HEK293 (cell line): Measurements from ENCODE around the gene AGTPBP1.
A peak's percentile ranks its signal among the peaks of the same experiment; 100 is the strongest.

Experiments used
- CTCF ChIA-PET: fragments of 350-600 bp; formaldehyde crosslinking; extraction: SDS; loops from one replicate; lab custom pipeline; 2021; ENCODE audit warnings: antibody characterized with exemption; lab: Yijun Ruan, JAX
- POLR2A ChIA-PET: fragments of 300-600 bp; formaldehyde crosslinking; extraction: SDS; loops from one replicate; lab custom pipeline; 2020; ENCODE audit warnings: antibody characterized with exemption, inconsistent platforms; lab: Yijun Ruan, JAX
- H3K27ac ChIP-seq: fragments of 200-500 bp; sonication (Bioruptor generic); 2 replicates; pipeline ENCODE4 v1.5.1; 2014; ENCODE audit warnings: low read depth, low read length, control low read depth, inconsistent platforms; ENCODE audit errors: extremely low read depth
- H3K36me3 ChIP-seq, 2 experiments: fragments of 200-500 bp in 1 of 2; sonication (Bioruptor generic) in 1 of 2; 1 replicate in 1 of 2; 2 replicates in 1 of 2; pipeline ENCODE4 v1.5.1; 2014 to 2017; ENCODE audit warnings: inconsistent platforms in 2 of 2, low read length in 2 of 2; ENCODE audit not compliant: control insufficient read depth in 2 of 2, insufficient read depth in 1 of 2
- H3K4me1 ChIP-seq: fragments of 200-500 bp; sonication (Bioruptor generic); 2 replicates; pipeline ENCODE4 v1.5.1; 2014; ENCODE audit warnings: mild to moderate bottlenecking, low read length, inconsistent platforms; ENCODE audit not compliant: control insufficient read depth, insufficient read depth
- H3K4me3 ChIP-seq: 2 replicates; pipeline ENCODE4 v1.5.1; 2011; ENCODE audit warnings: low read depth, mild to moderate bottlenecking, control low read depth, low read length, moderate library complexity
- H3K9me3 ChIP-seq: fragments of 200-500 bp; sonication (Bioruptor generic); 2 replicates; pipeline ENCODE4 v1.5.1; 2014; ENCODE audit warnings: low read depth, low read length, inconsistent platforms; ENCODE audit not compliant: control insufficient read depth, insufficient read depth
- FEZF1 ChIP-seq: fragments of 450-650 bp; formaldehyde crosslinking; IDR thresholded peaks from 2 replicates; pipeline ENCODE4 v1.5.1; 2016; ENCODE audit warnings: missing biosample characterization, missing genetic modification characterization
- GLI2 ChIP-seq: fragments of 450-650 bp; formaldehyde crosslinking; IDR thresholded peaks from 2 replicates; pipeline ENCODE4; 2017; ENCODE audit warnings: missing biosample characterization, missing genetic modification characterization, low read depth, borderline replicate concordance
- HOXC10 ChIP-seq: sonication (generic); formaldehyde crosslinking; IDR thresholded peaks from 2 replicates; pipeline ENCODE4 v1.8.1; 2023; ENCODE audit warnings: mild to moderate bottlenecking, missing genetic modification reagents
- MEIS1 ChIP-seq: sonication (generic); formaldehyde crosslinking; IDR thresholded peaks from 2 replicates; pipeline ENCODE4 v1.8.1; 2022; ENCODE audit warnings: missing genetic modification reagents, mild to moderate bottlenecking, borderline replicate concordance
- MYNN ChIP-seq: fragments of 450-650 bp; formaldehyde crosslinking; IDR thresholded peaks from 2 replicates; pipeline ENCODE4 v1.5.1; 2016; ENCODE audit warnings: missing biosample characterization, missing genetic modification characterization, borderline replicate concordance
- OSR2 ChIP-seq: fragments of 450-650 bp; formaldehyde crosslinking; IDR thresholded peaks from 2 replicates; pipeline ENCODE4 v1.5.1; 2016; ENCODE audit warnings: missing biosample characterization, missing genetic modification characterization
- SCRT2 ChIP-seq: fragments of 450-650 bp; formaldehyde crosslinking; IDR thresholded peaks from 2 replicates; pipeline ENCODE4 v1.5.1; 2016; ENCODE audit warnings: missing biosample characterization, missing genetic modification characterization
- TCF7L2 ChIP-seq: IDR thresholded peaks from 2 replicates; pipeline ENCODE4 v1.6.1; 2011; ENCODE audit warnings: low read depth, mild to moderate bottlenecking, inconsistent platforms, low read length, moderate library complexity, borderline replicate concordance
- WT1 ChIP-seq: fragments of 450-650 bp; formaldehyde crosslinking; IDR thresholded peaks from 2 replicates; pipeline ENCODE4 v1.5.1; 2016; ENCODE audit warnings: missing biosample characterization, missing genetic modification characterization
- ZBTB1 ChIP-seq: fragments of 450-650 bp; formaldehyde crosslinking; IDR thresholded peaks from 2 replicates; pipeline ENCODE4 v1.5.1; 2016; ENCODE audit warnings: missing biosample characterization, missing genetic modification characterization
- ZBTB21 ChIP-seq: fragments of 450-650 bp; formaldehyde crosslinking; IDR thresholded peaks from 2 replicates; pipeline ENCODE4 v1.5.1; 2017; ENCODE audit warnings: missing biosample characterization, missing genetic modification characterization
- ZBTB48 ChIP-seq: fragments of 450-650 bp; formaldehyde crosslinking; IDR thresholded peaks from 2 replicates; pipeline ENCODE4 v1.5.1; 2016; ENCODE audit warnings: missing biosample characterization, missing genetic modification characterization
- ZEB2 ChIP-seq: fragments of 450-650 bp; formaldehyde crosslinking; IDR thresholded peaks from 2 replicates; pipeline ENCODE4 v1.5.1; 2016; ENCODE audit warnings: missing biosample characterization, missing genetic modification characterization
- ZNF19 ChIP-seq: fragments of 450-650 bp; formaldehyde crosslinking; IDR thresholded peaks from 2 replicates; pipeline ENCODE4; 2016; ENCODE audit warnings: missing biosample characterization, missing genetic modification characterization, low read depth
- ZNF274 ChIP-seq, 2 experiments: fragments of 200-500 bp in 1 of 2; fragments of 450-650 bp in 1 of 2; sonication (Bioruptor generic) in 1 of 2; formaldehyde crosslinking in 1 of 2; IDR thresholded peaks; 2 replicates each; pipeline versions ENCODE4 v1.5.1 to v1.6.1; 2014 to 2016; ENCODE audit warnings: borderline replicate concordance in 1 of 2, inconsistent platforms in 1 of 2, low read length in 1 of 2, missing biosample characterization in 1 of 2, missing genetic modification characterization in 1 of 2
- ZNF426 ChIP-seq: fragments of 450-650 bp; formaldehyde crosslinking; IDR thresholded peaks from 2 replicates; pipeline ENCODE4 v1.5.1; 2017; ENCODE audit warnings: missing biosample characterization, missing genetic modification characterization, mild to moderate bottlenecking, inconsistent platforms, moderate library complexity
- ZNF473 ChIP-seq: fragments of 450-650 bp; formaldehyde crosslinking; IDR thresholded peaks from 2 replicates; pipeline ENCODE4 v1.5.1; 2017; ENCODE audit warnings: missing biosample characterization, missing genetic modification characterization
- ZNF629 ChIP-seq: fragments of 450-650 bp; formaldehyde crosslinking; IDR thresholded peaks from 2 replicates; pipeline ENCODE4 v1.5.1; 2017; ENCODE audit warnings: missing biosample characterization, missing genetic modification characterization
- ZNF660 ChIP-seq: fragments of 450-650 bp; IDR thresholded peaks from 2 replicates; pipeline ENCODE4 v1.5.1; 2018; ENCODE audit warnings: missing biosample characterization, mild to moderate bottlenecking, missing genetic modification characterization
- ZNF664 ChIP-seq: fragments of 450-650 bp; formaldehyde crosslinking; IDR thresholded peaks from 2 replicates; pipeline ENCODE4 v1.5.1; 2016; ENCODE audit warnings: missing biosample characterization, missing genetic modification characterization
- ZNF843 ChIP-seq: fragments of 450-650 bp; formaldehyde crosslinking; IDR thresholded peaks from 2 replicates; pipeline ENCODE4 v1.5.1; 2016; ENCODE audit warnings: missing biosample characterization, missing genetic modification characterization
- ZSCAN30 ChIP-seq: fragments of 450-650 bp; IDR thresholded peaks from 2 replicates; pipeline ENCODE4 v1.5.1; 2018; ENCODE audit warnings: missing biosample characterization, mild to moderate bottlenecking, missing genetic modification characterization, moderate library complexity
- TF ChIP-seq, protein P1 (sequence below): fragments of 450-650 bp; formaldehyde crosslinking; IDR thresholded peaks from 2 replicates; pipeline ENCODE4 v1.5.1; 2016; ENCODE audit warnings: missing biosample characterization, missing genetic modification characterization
- TF ChIP-seq, protein P2 (sequence below): fragments of 450-650 bp; formaldehyde crosslinking; IDR thresholded peaks from 2 replicates; pipeline ENCODE4 v1.5.1; 2017; ENCODE audit warnings: missing biosample characterization, missing genetic modification characterization
- TF ChIP-seq, protein P3 (sequence below): fragments of 450-650 bp; formaldehyde crosslinking; IDR thresholded peaks from 2 replicates; pipeline ENCODE4 v1.5.1; 2016; ENCODE audit warnings: missing biosample characterization, missing genetic modification characterization
- TF ChIP-seq, protein P4 (sequence below): fragments of 450-650 bp; formaldehyde crosslinking; IDR thresholded peaks from 2 replicates; pipeline ENCODE4 v1.5.1; 2016; ENCODE audit warnings: missing biosample characterization, missing genetic modification characterization
- TF ChIP-seq, protein P5 (sequence below): fragments of 450-650 bp; formaldehyde crosslinking; IDR thresholded peaks from 2 replicates; pipeline ENCODE4 v1.5.1; 2016; ENCODE audit warnings: missing biosample characterization, missing genetic modification characterization

The AGTPBP1 gene

DNA sequence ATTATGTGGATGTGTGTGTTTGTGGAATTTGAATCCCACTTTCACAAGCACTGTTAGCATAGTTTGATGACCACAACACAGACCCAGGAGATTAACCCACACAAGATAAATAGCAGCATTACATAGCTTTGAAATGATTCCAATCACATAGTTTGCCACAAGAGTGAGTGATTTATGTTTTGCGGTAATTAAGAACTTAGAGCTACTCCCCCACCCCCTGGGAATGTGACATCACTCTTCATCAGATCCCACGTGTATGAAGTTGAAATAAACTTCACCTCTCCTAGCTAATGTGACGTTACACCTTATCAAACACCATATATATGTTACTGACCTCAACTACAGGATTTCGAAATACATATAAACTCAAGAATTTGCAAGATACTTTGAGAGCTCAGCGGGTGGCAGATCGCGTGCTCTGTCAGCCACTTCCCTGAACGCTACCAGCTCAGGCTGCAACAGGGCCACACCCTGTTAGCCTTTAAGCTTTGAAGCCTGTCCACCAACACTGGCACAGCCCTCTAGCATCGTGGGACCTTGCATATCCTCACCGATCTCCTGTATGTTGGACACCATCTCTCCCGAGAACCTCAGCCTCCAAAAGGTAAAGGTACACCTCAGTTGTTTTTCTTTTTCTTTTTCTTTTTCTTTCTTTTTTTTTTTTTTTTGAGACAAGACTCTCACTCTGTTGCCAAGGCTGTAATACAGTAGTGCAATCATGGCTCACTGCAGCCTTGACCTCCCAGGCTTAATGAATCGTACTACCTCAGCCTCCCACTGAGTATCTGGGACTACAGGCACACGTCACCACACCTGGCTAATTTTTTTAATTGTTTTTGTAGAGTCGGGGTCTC is 1.7 kb upstream of the AGTPBP1 start (continued):
- TF ChIP-seq SCRT2 (tag by site-specific recombination) = peak; percentile 93
- no peak for TF ChIP-seq ZNF426 (tag by site-specific recombination)
- peak; percentile 92 for TF ChIP-seq MEIS1 (CRISPR knock-in tag)
- TF ChIP-seq ZNF274 (IDR thresholded peaks at IDR 0.05; ENCODE audit: low read length) = no peak
- no peak for TF ChIP-seq ZNF274 (tag by site-specific recombination; IDR thresholded peaks at IDR 0.05; ENCODE audit: borderline replicate concordance)
- TF ChIP-seq, all 188 proteins: peak for 106

DNA sequence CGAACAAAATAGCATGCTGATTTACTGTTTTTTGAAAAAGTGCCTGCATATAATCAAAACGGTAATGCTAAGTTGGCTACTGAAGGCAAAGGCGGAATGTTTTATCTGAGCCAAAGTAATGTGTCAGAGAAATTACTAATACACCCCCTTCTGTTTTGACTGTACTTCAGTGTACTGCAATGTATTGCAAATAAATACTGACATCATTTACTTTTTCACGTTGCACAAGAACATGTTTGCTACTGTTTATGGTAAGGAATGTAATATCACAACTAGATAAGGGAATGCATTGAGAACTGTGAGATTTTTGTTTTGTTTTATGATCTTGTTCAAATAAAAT is 813 bp upstream of the AGTPBP1 start:
- ChIA-PET CTCF (interaction anchor here (0.7 kb wide), 1 partner anchor 44 kb away, joined by 3 read pairs; no protein-coding TSS in a partner anchor), POLR2A (interaction anchor here (0.6 to 1.6 kb wide), 4 partner anchors 12 to 1576 kb away, joined by 3 to 7 read pairs (median 4); no protein-coding TSS in a partner anchor)
- Histone ChIP-seq H3K9me3 (no peaks in the 10 kb centered on the region), H3K36me3 (no peaks in the 10 kb centered on the region), H3K4me1 (no peaks in the 10 kb centered on the region; the same call in 1 of the 2 replicates), H3K4me3 (peak overlapping the region; percentile 93), H3K27ac (peak overlapping the region; percentile 91)
- TF ChIP-seq, protein P1, sequence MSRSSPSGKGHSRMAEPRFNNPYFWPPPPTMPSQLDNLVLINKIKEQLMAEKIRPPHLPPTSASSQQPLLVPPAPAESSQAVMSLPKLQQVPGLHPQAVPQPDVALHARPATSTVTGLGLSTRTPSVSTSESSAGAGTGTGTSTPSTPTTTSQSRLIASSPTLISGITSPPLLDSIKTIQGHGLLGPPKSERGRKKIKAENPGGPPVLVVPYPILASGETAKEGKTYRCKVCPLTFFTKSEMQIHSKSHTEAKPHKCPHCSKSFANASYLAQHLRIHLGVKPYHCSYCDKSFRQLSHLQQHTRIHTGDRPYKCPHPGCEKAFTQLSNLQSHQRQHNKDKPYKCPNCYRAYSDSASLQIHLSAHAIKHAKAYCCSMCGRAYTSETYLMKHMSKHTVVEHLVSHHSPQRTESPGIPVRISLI (tag by site-specific recombination) = peak; percentile 56; the same call in 1 of the 2 replicates
- TF ChIP-seq WT1 (tag by site-specific recombination) (peak; percentile 7; the same call in 1 of the 2 replicates), GLI2 (tag by site-specific recombination) (peak; percentile 32; the same call in 1 of the 2 replicates), FEZF1 (peak; percentile 93), ZBTB48 (tag by site-specific recombination) (no peak), ZNF473 (no peak), ZNF660 (peak; percentile 4; the same call in 1 of the 2 replicates), ZBTB21 (tag by site-specific recombination) (no peak), HOXC10 (CRISPR knock-in tag) (no peak), ZNF19 (tag by site-specific recombination) (no peak), ZSCAN30 (tag by site-specific recombination) (no peak), OSR2 (peak; percentile 98), ZEB2 (tag by site-specific recombination) (peak; percentile 47), ZBTB1 (no peak), ZNF629 (tag by site-specific recombination) (peak; percentile 87), MYNN (tag by site-specific recombination) (no peak), ZNF664 (peak; percentile 48; the same call in 1 of the 2 replicates), TCF7L2 (no peak), ZNF843 (tag by site-specific recombination) (peak; percentile 10; the same call in 1 of the 2 replicates)
- TF ChIP-seq, protein P2, sequence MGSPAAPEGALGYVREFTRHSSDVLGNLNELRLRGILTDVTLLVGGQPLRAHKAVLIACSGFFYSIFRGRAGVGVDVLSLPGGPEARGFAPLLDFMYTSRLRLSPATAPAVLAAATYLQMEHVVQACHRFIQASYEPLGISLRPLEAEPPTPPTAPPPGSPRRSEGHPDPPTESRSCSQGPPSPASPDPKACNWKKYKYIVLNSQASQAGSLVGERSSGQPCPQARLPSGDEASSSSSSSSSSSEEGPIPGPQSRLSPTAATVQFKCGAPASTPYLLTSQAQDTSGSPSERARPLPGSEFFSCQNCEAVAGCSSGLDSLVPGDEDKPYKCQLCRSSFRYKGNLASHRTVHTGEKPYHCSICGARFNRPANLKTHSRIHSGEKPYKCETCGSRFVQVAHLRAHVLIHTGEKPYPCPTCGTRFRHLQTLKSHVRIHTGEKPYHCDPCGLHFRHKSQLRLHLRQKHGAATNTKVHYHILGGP = no peak
- TF ChIP-seq, protein P3, sequence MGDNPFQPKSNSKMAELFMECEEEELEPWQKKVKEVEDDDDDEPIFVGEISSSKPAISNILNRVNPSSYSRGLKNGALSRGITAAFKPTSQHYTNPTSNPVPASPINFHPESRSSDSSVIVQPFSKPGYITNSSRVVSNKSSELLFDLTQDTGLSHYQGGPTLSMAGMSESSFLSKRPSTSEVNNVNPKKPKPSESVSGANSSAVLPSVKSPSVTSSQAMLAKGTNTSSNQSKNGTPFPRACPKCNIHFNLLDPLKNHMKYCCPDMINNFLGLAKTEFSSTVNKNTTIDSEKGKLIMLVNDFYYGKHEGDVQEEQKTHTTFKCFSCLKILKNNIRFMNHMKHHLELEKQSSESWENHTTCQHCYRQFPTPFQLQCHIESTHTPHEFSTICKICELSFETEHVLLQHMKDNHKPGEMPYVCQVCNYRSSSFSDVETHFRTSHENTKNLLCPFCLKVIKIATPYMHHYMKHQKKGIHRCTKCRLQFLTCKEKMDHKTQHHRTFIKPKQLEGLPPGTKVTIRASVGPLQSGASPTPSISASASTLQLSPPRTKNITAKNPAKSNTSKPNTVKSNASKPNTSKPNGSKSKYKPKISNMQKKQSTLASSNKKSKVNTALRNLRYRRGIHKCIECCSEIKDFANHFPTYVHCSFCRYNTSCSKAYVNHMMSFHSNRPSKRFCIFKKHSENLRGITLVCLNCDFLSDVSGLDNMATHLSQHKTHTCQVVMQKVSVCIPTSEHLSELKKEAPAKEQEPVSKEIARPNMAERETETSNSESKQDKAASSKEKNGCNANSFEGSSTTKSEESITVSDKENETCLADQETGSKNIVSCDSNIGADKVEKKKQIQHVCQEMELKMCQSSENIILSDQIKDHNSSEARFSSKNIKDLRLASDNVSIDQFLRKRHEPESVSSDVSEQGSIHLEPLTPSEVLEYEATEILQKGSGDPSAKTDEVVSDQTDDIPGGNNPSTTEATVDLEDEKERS = no peak
- TF ChIP-seq, protein P4, sequence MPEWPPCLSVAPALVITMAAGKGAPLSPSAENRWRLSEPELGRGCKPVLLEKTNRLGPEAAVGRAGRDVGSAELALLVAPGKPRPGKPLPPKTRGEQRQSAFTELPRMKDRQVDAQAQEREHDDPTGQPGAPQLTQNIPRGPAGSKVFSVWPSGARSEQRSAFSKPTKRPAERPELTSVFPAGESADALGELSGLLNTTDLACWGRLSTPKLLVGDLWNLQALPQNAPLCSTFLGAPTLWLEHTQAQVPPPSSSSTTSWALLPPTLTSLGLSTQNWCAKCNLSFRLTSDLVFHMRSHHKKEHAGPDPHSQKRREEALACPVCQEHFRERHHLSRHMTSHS (tag by site-specific recombination) = 0 out of 2 replicates have a peak, but pooled peaks have one; percentile 30
- TF ChIP-seq, protein P5, sequence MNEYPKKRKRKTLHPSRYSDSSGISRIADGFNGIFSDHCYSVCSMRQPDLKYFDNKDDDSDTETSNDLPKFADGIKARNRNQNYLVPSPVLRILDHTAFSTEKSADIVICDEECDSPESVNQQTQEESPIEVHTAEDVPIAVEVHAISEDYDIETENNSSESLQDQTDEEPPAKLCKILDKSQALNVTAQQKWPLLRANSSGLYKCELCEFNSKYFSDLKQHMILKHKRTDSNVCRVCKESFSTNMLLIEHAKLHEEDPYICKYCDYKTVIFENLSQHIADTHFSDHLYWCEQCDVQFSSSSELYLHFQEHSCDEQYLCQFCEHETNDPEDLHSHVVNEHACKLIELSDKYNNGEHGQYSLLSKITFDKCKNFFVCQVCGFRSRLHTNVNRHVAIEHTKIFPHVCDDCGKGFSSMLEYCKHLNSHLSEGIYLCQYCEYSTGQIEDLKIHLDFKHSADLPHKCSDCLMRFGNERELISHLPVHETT = peak; percentile 52; the same call in 1 of the 2 replicates
